ENCODE measurements around the gene OCEL1. TPM values are rescaled to one million over a fixed set of nuclear protein-coding genes. Genes with fewer than 3 reads are reported as not detected.
"Not testable (repeated sequence)": the region's sequence is repeated elsewhere in the genome, so short reads cannot be mapped to it uniquely, and the experiment has no call there.

OCEL1 gene
- 23.4 TPM for total RNA-seq

GRCh38 chr19:17226002-17226933 is at the start of gene OCEL1:
Gene OCEL1, plus strand, starts transcription at chr19:17226226. Its CDS starts 22 bp downstream, at chr19:17226248.
- DNase-seq (ENCODE audit: low spot score) = peak; percentile 99
- intact Hi-C loops (cut with DNase I) = no loop called here
- ATAC-seq = peak; percentile 98

GRCh38 chr19:17178291-17178690 is 47.7 kb upstream of the OCEL1 start:
- intact Hi-C loops (cut with DNase I) = no loop called here
- ATAC-seq = no peak
- no peak for DNase-seq (ENCODE audit: low spot score)

GRCh38 chr19:17180997-17181702 is 44.9 kb upstream of the OCEL1 start:
- DNase-seq (ENCODE audit: low spot score) (no peak), ATAC-seq (no peak)
- intact Hi-C loops (cut with DNase I) = no loop called here

- DNase-seq (ENCODE audit: low spot score) (no peak), ATAC-seq (no peak)
- intact Hi-C loops (cut with DNase I) = no loop called here
Observed at GRCh38 chr19:17183271-17183761, 42.7 kb upstream of the OCEL1 start.

- ATAC-seq (peak; percentile 29), DNase-seq (ENCODE audit: low spot score) (no peak)
- intact Hi-C loops (cut with DNase I) = no loop called here
Observed at GRCh38 chr19:17183858-17184321, 42.1 kb upstream of the OCEL1 start.

GRCh38 chr19:17184371-17184841 is 41.6 kb upstream of the OCEL1 start:
- peak; percentile 31 for ATAC-seq
- no peak for DNase-seq (ENCODE audit: low spot score)
- intact Hi-C loops (cut with DNase I) = no loop called here

- DNase-seq (ENCODE audit: low spot score) (no peak), ATAC-seq (no peak)
- intact Hi-C loops (cut with DNase I) = loop anchor here (1.0 kb wide), 1 partner anchor 34 kb away; no protein-coding TSS in a partner anchor
Observed at GRCh38 chr19:17185590-17185989, 40.4 kb upstream of the OCEL1 start.

GRCh38 chr19:17191736-17192135 is 34.3 kb upstream of the OCEL1 start:
- intact Hi-C loops (cut with DNase I); ATAC-seq; DNase-seq (ENCODE audit: low spot score): not testable (repeated sequence)

- no peak for ATAC-seq
- no peak for DNase-seq (ENCODE audit: low spot score)
- intact Hi-C loops (cut with DNase I) = no loop called here
Observed at GRCh38 chr19:17192751-17193150, 33.3 kb upstream of the OCEL1 start.

GRCh38 chr19:17194608-17195007 is 31.4 kb upstream of the OCEL1 start:
- DNase-seq (ENCODE audit: low spot score) (no peak), ATAC-seq (no peak)
- intact Hi-C loops (cut with DNase I) = no loop called here

- no peak for ATAC-seq
- DNase-seq (ENCODE audit: low spot score) = no peak
- intact Hi-C loops (cut with DNase I) = no loop called here
Observed at GRCh38 chr19:17195106-17195505, 30.9 kb upstream of the OCEL1 start.

- ATAC-seq (no peak), DNase-seq (ENCODE audit: low spot score) (no peak)
- intact Hi-C loops (cut with DNase I) = no loop called here
Observed at GRCh38 chr19:17196610-17197009, 29.4 kb upstream of the OCEL1 start.

- ATAC-seq = no peak
- intact Hi-C loops (cut with DNase I) = no loop called here
Observed at GRCh38 chr19:17197666-17198065, 28.4 kb upstream of the OCEL1 start.

GRCh38 chr19:17200408-17201079 is 25.5 kb upstream of the OCEL1 start:
- ATAC-seq = no peak
- no peak for DNase-seq (ENCODE audit: low spot score)
- intact Hi-C loops (cut with DNase I) = loop anchor here (10.0 kb wide), 1 partner anchor 74 kb away; no protein-coding TSS in a partner anchor

More at GRCh38 chr19:17197666-17198065, 28.4 kb upstream of the OCEL1 start:
- DNase-seq (ENCODE audit: low spot score) = no peak

- DNase-seq (ENCODE audit: low spot score) (no peak), ATAC-seq (no peak)
- intact Hi-C loops (cut with DNase I) = loop anchor here (10.0 kb wide), 1 partner anchor 73 kb away; no protein-coding TSS in a partner anchor
Observed at GRCh38 chr19:17202249-17202648, 23.8 kb upstream of the OCEL1 start.

- intact Hi-C loops (cut with DNase I) = loop anchor here (10.0 kb wide), 1 partner anchor 72 kb away; no protein-coding TSS in a partner anchor
- no peak for DNase-seq (ENCODE audit: low spot score)
- ATAC-seq = no peak
Observed at GRCh38 chr19:17202713-17203112, 23.3 kb upstream of the OCEL1 start.

GRCh38 chr19:17205237-17206140 is 20.5 kb upstream of the OCEL1 start:
- intact Hi-C loops (cut with DNase I) = loop anchor here (10.0 kb wide), 1 partner anchor 69 kb away; no protein-coding TSS in a partner anchor
- ATAC-seq (peak; percentile 55), DNase-seq (ENCODE audit: low spot score) (no peak)
